Measurements from ENCODE around the gene RALGAPA2.
A peak's percentile ranks its signal among the peaks of the same experiment; 100 is the strongest.

The RALGAPA2 gene

DNA sequence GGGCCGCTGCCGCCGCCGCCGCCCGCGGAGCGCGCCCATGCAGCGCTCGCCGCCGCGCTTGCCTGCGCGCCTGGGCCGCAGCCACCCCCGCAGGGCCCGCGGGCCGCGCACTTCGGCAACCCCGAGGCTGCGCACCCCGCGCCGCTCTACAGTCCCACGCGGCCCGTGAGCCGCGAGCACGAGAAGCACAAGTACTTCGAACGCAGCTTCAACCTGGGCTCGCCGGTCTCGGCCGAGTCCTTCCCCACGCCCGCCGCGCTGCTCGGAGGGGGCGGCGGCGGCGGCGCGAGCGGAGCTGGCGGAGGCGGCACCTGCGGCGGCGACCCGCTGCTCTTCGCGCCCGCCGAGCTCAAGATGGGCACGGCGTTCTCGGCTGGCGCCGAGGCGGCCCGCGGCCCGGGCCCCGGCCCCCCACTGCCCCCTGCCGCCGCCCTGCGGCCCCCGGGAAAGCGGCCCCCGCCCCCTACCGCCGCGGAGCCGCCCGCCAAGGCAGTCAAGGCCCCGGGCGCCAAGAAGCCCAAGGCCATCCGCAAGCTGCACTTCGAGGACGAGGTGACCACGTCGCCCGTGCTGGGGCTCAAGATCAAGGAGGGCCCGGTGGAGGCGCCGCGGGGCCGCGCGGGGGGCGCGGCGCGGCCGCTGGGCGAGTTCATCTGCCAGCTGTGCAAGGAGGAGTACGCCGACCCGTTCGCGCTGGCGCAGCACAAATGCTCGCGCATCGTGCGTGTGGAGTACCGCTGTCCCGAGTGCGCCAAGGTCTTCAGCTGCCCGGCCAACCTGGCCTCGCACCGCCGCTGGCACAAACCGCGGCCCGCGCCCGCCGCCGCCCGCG, 343.8 kb downstream of the RALGAPA2 start:
- Histone ChIP-seq H3K36me3 (ENCODE audit: control insufficient read depth, insufficient read depth, low read length) (no peaks in the 10 kb centered on the region), H3K9ac (ENCODE audit: low read length) (no peak overlapping the region), H3K4me3 (ENCODE audit: low read length) (no peak overlapping the region), H3K4me1 (ENCODE audit: control insufficient read depth, insufficient read depth, low read length) (peaks cover 5% of the 10 kb centered on the region), H3K9me3 (ENCODE audit: control insufficient read depth, low read length) (no peaks in the 10 kb centered on the region), H3K27me3 (ENCODE audit: control insufficient read depth, insufficient read depth, low read length) (peaks cover 89% of the 10 kb centered on the region)

DNA sequence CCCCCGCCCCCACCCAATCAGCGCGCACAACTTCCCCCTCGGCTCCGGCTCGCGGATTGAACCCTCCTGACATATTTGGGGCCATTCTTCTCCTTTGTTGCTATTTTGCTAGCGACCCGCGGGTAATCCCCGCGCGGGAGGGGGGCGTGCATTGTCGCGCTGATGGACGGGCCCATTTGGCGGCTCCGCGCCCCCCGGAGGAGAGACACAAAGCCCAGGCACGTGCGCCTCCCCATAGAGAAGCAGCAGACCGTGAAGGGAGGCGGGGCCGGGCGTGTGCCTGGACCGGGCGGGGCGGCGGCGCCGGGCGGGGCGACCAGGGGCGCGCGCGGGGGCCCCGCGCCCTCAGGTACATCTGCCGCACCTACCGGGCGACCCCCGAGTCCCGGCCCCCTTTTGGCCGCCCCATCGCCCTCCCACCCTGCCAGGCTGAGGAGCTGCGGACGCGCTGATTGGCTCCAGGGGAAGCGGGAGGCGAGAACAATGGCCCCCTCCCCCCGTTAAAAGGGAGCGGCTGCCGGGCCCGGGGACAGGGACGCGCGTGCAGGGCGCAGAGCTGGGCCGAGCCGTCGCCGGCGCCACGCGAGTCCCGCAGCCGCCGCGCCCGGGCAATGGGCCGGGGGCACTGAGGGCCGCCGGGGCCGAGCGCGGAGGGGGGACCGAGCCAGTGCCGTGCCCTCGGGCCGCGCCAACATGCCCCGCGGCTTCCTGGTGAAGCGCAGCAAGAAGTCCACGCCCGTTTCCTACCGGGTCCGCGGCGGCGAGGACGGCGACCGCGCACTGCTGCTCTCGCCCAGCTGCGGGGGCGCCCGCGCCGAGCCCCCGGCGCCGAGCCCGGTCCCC, 344.6 kb downstream of the RALGAPA2 start, which contains the start of gene INSM1:
TSS of gene INSM1 (plus strand) at position 530 of the 843 bp plus-strand sequence. CDS start at position 694, 164 bp downstream.
- no peak within 1 kb of the TSS for H3K9ac ChIP-seq (ENCODE audit: low read length)
- no peaks in the 10 kb centered on the region for H3K36me3 ChIP-seq (ENCODE audit: control insufficient read depth, insufficient read depth, low read length)
- peaks cover 5% of the 10 kb centered on the region for H3K4me1 ChIP-seq (ENCODE audit: control insufficient read depth, insufficient read depth, low read length)
- peaks cover 89% of the 10 kb centered on the region for H3K27me3 ChIP-seq (ENCODE audit: control insufficient read depth, insufficient read depth, low read length)
- H3K4me3 ChIP-seq (ENCODE audit: low read length), result no peak within 1 kb of the TSS
- no peaks in the 10 kb centered on the region for H3K9me3 ChIP-seq (ENCODE audit: control insufficient read depth, low read length)

DNA sequence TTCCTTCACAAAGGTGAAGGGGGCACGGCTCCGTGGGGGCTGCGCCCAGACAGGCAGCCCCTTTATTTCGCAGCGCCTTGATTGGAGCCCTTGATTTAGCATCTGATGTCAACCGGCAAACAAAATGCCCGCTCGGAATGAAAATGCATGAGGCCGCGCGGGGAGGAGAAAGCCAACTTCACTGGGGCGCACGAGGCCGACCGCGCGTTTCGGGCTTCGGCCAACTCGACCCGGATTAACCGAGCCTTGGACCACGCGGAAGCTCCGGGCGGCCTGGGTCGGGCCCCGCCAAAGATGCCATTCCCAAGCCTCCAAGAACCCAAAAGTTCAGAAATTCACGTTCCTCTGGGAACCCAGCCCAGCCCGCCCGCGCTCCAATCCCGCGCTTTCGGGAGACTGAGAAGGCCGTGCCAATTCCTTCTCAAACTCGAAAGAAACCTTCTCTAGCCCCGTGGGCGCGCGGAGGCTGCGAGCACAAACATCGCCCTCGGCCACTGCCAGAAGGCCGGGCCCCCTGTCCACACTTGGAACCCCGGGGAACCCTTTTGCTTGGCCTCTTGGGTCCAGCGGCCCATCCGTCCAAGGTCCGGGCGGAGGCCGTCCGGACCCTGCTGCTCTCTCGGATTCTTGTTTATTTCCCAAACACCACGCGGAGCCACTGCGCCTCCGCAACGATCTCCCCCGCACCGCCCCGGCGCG, 345.4 kb downstream of the RALGAPA2 start:
- Histone ChIP-seq H3K9ac (ENCODE audit: low read length) (no peak overlapping the region), H3K4me1 (ENCODE audit: control insufficient read depth, insufficient read depth, low read length) (peaks cover 5% of the 10 kb centered on the region), H3K4me3 (ENCODE audit: low read length) (no peak overlapping the region), H3K36me3 (ENCODE audit: control insufficient read depth, insufficient read depth, low read length) (no peaks in the 10 kb centered on the region), H3K27me3 (ENCODE audit: control insufficient read depth, insufficient read depth, low read length) (peaks cover 87% of the 10 kb centered on the region), H3K9me3 (ENCODE audit: control insufficient read depth, low read length) (no peaks in the 10 kb centered on the region)

DNA sequence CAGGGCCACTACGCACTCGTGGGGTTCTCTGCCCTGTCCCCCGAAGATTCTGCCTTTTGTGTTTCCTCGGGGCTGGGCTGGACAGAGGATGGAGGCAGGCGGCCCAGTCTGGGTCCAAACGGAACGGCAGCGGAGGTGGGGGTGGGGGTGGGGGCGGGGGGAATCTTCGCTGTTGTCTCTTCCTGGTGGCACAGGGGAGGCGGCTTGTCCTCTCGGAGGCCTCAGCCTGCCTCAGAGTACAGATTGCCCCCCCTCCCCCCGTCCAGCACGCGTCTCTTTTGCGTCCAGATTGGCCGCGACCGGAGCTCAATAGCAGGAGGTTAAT, 345.9 kb downstream of the RALGAPA2 start:
- Histone ChIP-seq H3K4me1 (ENCODE audit: control insufficient read depth, insufficient read depth, low read length) (peaks cover 5% of the 10 kb centered on the region), H3K9me3 (ENCODE audit: control insufficient read depth, low read length) (no peaks in the 10 kb centered on the region), H3K36me3 (ENCODE audit: control insufficient read depth, insufficient read depth, low read length) (no peaks in the 10 kb centered on the region), H3K4me3 (ENCODE audit: low read length) (no peak overlapping the region), H3K27me3 (ENCODE audit: control insufficient read depth, insufficient read depth, low read length) (peaks cover 87% of the 10 kb centered on the region), H3K9ac (ENCODE audit: low read length) (no peak overlapping the region)

DNA sequence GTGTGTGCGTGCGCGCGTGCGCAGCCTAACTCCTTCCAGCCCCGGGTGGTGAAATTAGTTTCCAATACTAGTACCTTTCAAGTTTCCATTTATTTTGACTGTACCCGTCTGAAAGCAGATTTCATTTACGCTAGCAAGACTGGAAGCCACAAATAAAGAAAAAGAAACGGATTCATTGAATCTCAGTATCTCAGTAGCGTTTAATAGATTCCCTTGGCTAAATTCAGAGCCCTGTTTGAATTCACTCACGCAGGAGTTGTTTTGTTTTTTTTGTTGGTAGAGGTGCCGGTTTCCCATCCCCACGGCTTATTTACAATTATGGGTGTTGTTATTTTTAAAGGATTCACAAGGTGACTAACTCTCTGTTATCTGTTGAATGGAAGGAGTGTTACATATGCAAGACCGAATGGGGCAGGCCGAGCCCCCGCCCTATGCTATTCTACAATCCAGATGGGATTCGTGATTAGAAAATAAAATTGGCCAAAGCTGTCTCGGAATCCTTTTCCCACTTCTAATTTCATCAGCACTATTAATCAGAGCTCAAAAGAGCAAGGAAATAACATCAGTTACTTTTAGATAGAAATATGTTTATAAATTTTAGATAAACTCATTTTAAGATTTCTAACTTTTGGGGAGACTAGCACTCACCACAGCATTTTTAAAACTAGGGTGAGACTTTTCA, 346.8 kb downstream of the RALGAPA2 start:
- Histone ChIP-seq H3K36me3 (ENCODE audit: control insufficient read depth, insufficient read depth, low read length) (no peaks in the 10 kb centered on the region), H3K4me3 (ENCODE audit: low read length) (no peak overlapping the region), H3K9ac (ENCODE audit: low read length) (no peak overlapping the region), H3K9me3 (ENCODE audit: control insufficient read depth, low read length) (no peaks in the 10 kb centered on the region), H3K27me3 (ENCODE audit: control insufficient read depth, insufficient read depth, low read length) (peaks cover 87% of the 10 kb centered on the region), H3K4me1 (ENCODE audit: control insufficient read depth, insufficient read depth, low read length) (peaks cover 5% of the 10 kb centered on the region)

DNA sequence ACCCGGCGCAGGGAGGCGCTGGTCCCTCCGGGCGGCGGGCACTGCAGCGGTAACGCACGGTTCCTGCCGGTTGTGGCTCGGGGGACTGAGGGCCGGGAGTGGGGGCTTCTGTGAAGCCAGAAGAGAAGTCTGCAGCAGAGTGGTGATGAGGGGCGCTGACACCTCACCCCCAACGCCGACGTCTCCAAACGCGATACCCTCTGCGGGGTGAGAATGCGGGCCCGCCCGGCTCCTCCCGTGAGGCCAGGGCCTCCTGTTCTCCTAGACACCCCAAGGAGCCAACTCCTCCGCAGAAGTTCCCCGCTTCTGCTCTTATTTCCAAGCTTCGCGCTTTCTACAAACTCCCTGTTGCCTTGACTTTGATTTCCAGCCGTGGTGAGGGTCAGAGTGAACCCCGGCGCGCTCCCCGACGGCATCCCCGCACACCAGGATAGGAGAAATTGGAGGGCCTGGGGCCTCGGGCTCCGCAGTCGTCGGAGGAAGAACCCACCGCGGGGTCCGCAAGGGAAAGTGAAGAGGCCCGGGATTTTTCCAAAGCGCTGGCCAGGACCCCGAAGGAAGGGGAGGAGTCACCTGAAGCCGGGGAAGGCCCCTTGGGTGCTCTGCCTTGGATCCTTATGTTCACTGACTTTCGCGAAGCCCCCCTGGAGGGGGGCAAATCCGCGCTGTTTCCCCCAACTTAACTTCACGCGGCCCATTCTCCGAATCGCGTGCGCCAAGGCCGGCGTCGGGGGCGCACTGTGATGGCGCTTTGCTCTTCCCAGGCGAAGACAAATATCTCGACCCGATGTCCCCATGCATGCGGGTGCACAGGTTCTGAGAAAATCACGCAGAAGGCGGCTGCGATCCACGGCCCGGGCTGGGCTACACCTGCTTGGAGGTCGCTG, 347.6 kb downstream of the RALGAPA2 start:
- no peaks in the 10 kb centered on the region for H3K9me3 ChIP-seq (ENCODE audit: control insufficient read depth, low read length)
- H3K27me3 ChIP-seq (ENCODE audit: control insufficient read depth, insufficient read depth, low read length), result peaks cover 80% of the 10 kb centered on the region
- H3K36me3 ChIP-seq (ENCODE audit: control insufficient read depth, insufficient read depth, low read length), result no peaks in the 10 kb centered on the region
- H3K4me3 ChIP-seq (ENCODE audit: low read length), result no peak overlapping the region
- H3K9ac ChIP-seq (ENCODE audit: low read length), result no peak overlapping the region
- H3K4me1 ChIP-seq (ENCODE audit: control insufficient read depth, insufficient read depth, low read length), result peaks cover 5% of the 10 kb centered on the region

DNA sequence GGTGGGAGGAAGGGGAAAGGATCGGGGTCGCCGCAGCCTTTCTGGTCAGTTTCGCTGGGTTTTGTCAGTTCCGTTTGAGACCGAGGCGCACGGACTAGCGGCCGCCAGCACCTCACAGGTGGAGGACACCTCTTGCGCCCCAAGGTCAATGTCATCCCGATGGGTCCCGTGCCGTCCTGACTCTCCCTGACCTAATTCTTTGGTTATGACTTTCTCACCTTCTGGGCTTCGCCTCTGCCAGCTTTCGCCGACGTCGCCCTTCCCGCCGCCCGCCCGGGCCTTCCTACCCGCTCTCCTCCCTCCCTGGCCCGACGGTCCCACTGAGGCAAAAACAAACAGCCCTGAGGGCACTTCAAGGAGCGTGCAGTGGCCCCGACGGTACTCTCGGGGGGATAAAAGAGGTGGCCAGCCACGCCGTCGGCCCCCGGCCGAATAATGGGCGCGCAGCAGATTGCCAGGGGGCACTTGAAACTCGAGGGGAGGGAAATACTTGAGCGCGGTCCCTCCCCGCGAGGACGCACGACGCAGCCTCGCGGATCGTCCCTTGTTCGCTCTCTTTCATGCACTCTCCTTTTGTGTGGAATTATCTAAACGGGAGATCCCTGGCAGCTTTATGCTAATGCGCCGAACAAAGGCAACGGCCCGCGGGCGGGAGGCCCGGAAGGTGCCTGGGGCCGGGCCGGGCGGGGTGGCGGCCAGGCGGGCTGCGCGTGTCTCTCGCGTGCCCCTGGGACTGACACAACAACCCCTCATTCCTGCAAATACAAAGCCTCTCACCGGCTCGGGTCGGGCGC, 348.4 kb downstream of the RALGAPA2 start:
- peak overlapping the region; percentile 28 for H3K9ac ChIP-seq (ENCODE audit: low read length)
- peaks cover 77% of the 10 kb centered on the region for H3K27me3 ChIP-seq (ENCODE audit: control insufficient read depth, insufficient read depth, low read length)
- H3K4me3 ChIP-seq (ENCODE audit: low read length), result no peak overlapping the region
- H3K4me1 ChIP-seq (ENCODE audit: control insufficient read depth, insufficient read depth, low read length), result peaks cover 5% of the 10 kb centered on the region
- no peaks in the 10 kb centered on the region for H3K9me3 ChIP-seq (ENCODE audit: control insufficient read depth, low read length)
- H3K36me3 ChIP-seq (ENCODE audit: control insufficient read depth, insufficient read depth, low read length), result no peaks in the 10 kb centered on the region

DNA sequence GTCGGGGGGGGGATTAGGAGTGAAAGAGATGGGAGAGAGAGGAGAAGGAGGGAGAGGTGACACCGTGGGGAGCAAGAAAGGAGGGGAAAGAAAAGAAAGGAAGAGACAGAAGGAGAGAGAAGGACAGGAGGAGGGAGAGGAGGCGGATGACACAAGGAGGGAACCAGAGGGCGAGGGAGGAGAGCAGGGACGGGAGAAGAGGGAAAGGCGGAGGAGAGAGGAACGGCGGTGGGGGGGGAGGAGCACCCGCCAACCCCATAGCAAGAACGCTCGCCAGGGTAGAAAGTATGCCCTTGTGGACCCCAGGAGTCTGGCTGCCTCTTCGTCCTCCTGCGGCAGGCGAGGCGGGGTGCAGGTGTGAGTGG, 349.0 kb downstream of the RALGAPA2 start:
- H3K9me3 ChIP-seq (ENCODE audit: control insufficient read depth, low read length), result no peaks in the 10 kb centered on the region
- H3K36me3 ChIP-seq (ENCODE audit: control insufficient read depth, insufficient read depth, low read length), result no peaks in the 10 kb centered on the region
- peaks cover 73% of the 10 kb centered on the region for H3K27me3 ChIP-seq (ENCODE audit: control insufficient read depth, insufficient read depth, low read length)
- H3K9ac ChIP-seq (ENCODE audit: low read length), result peak overlapping the region; percentile 28
- H3K4me3 ChIP-seq (ENCODE audit: low read length), result no peak overlapping the region
- H3K4me1 ChIP-seq (ENCODE audit: control insufficient read depth, insufficient read depth, low read length), result peaks cover 5% of the 10 kb centered on the region

DNA sequence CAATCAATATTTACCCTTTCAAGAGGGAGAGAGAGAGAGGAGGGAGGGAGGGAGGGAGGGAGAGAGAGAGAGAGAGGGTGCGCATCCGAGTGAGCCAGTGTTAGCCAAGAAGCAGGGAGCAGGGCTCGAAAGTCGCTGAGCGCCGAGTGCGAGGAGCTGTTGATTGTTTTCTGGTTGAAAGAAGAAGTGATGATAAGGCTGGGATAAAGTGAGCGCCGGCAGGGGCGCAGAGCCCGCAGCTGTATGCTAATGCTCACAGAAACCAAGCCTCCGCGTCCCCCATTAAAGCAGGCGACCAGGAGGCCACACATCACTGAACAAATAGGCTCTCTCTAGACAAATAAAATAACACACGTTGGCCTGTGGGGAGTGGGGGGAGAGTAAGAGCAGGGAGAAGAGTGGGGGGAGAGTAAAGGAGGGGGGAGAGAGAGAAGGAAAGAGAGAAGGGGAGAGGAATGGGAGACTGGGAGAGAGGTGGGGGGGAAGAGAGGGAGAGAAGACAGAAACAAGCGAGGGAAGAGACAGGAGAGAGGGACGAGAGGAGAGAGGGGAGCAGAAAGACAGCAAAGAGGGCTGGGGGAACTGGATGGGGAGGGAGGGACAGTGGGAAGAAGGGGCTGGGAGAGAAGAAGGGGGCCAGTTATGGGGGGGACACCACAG, 349.5 kb downstream of the RALGAPA2 start:
- Histone ChIP-seq H3K9me3 (ENCODE audit: control insufficient read depth, low read length) (no peaks in the 10 kb centered on the region), H3K4me3 (ENCODE audit: low read length) (no peak overlapping the region), H3K27me3 (ENCODE audit: control insufficient read depth, insufficient read depth, low read length) (peaks cover 72% of the 10 kb centered on the region), H3K9ac (ENCODE audit: low read length) (no peak overlapping the region), H3K4me1 (ENCODE audit: control insufficient read depth, insufficient read depth, low read length) (peaks cover 5% of the 10 kb centered on the region), H3K36me3 (ENCODE audit: control insufficient read depth, insufficient read depth, low read length) (no peaks in the 10 kb centered on the region)

DNA sequence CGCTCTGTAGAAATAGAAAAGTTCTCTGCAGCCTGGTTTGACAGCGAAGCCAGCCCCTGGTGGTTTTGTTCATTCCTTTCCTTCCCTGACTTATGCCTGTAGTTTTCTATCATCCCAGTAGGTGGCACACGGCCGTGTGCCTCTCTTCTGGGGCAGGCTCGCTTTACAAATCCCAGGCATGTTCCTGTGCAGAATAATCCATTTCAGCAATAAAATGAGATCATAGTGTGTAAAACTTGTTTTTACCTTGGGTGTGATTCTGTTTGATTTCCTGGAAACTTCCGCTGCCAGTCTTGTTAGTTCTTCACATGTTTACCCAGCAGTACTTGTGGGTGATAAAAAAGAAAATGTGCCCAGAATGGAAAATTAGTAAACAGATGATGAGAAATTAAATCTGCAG, 352.0 kb downstream of the RALGAPA2 start:
- Histone ChIP-seq H3K36me3 (ENCODE audit: control insufficient read depth, insufficient read depth, low read length) (no peaks in the 10 kb centered on the region), H3K4me3 (ENCODE audit: low read length) (no peak overlapping the region), H3K9ac (ENCODE audit: low read length) (no peak overlapping the region), H3K9me3 (ENCODE audit: control insufficient read depth, low read length) (no peaks in the 10 kb centered on the region), H3K27me3 (ENCODE audit: control insufficient read depth, insufficient read depth, low read length) (peaks cover 50% of the 10 kb centered on the region), H3K4me1 (ENCODE audit: control insufficient read depth, insufficient read depth, low read length) (peaks cover 5% of the 10 kb centered on the region)

Data from mucosa of stomach (tissue), 1 donor.